H1 (cell line): ENCODE data around the gene SUGP1. TPM values are rescaled to one million over a fixed set of nuclear protein-coding genes. Genes with fewer than 3 reads are reported as not detected.

Experiments
- CTCF ChIA-PET: fragments of 300-600 bp; sonication (Branson Sonifier 250); formaldehyde crosslinking; loops from one replicate; lab custom pipeline; 2021; ENCODE audit not compliant: partially characterized antibody; lab: Charles Lee
- POLR2A ChIA-PET: fragments of 300-600 bp; sonication (Branson Sonifier 250); formaldehyde crosslinking; loops from one replicate; lab custom pipeline; 2021; ENCODE audit warnings: inconsistent platforms; ENCODE audit not compliant: partially characterized antibody; lab: Charles Lee
- DNase-seq, 2 experiments: peaks; one replicate each; pipeline versions ENCODE4 v3.0.0 to v3.0.0-alpha.2; 2010 to 2022; ENCODE audit warnings: low spot score in 2 of 2, low read depth in 1 of 2, mixed read lengths in 1 of 2
- FAIRE-seq: peaks from 2 replicates; lab custom pipeline; 2011; peaks lifted over from hg19 to GRCh38; lab: Jason Lieb, UNC
- H2AFZ ChIP-seq: 2 replicates; pipeline ENCODE4 v1.8.1; 2012; ENCODE audit warnings: low read length, inconsistent platforms
- H2AK5ac ChIP-seq: 2 replicates; pipeline ENCODE4 v1.6.1; 2013; ENCODE audit warnings: low read depth, low read length
- H2BK120ac ChIP-seq: replicated peaks from 2 replicates; pipeline ENCODE3; 2013; ENCODE audit warnings: low read depth, low read length, inconsistent platforms
- H2BK12ac ChIP-seq: 2 replicates; pipeline ENCODE4 v1.6.1; 2013; ENCODE audit warnings: low read depth, low read length
- H2BK15ac ChIP-seq: 2 replicates; pipeline ENCODE4 v1.6.1; 2013; ENCODE audit warnings: low read length
- H2BK20ac ChIP-seq: 2 replicates; pipeline ENCODE4 v1.6.1; 2013; ENCODE audit warnings: low read length
- H2BK5ac ChIP-seq: 2 replicates; pipeline ENCODE4 v1.6.1; 2013; ENCODE audit warnings: low read depth, low read length
- H3K14ac ChIP-seq: 2 replicates; pipeline ENCODE4 v1.6.1; 2013; ENCODE audit warnings: inconsistent platforms; ENCODE audit not compliant: insufficient read length
- H3K18ac ChIP-seq: 2 replicates; pipeline ENCODE4 v1.6.1; 2013; ENCODE audit warnings: low read length; ENCODE audit errors: extremely low read depth
- H3K23ac ChIP-seq: 2 replicates; pipeline ENCODE4 v1.6.1; 2013; ENCODE audit warnings: inconsistent platforms; ENCODE audit not compliant: insufficient read length
- H3K23me2 ChIP-seq: 2 replicates; pipeline ENCODE4 v1.6.1; 2013; ENCODE audit warnings: low read depth, low read length
- H3K27ac ChIP-seq: 2 replicates; pipeline ENCODE4 v1.6.1; 2011; ENCODE audit warnings: low read depth, low read length, inconsistent platforms
- H3K27me3 ChIP-seq, 4 experiments: replicated peaks in 1 of 4; 1 replicate in 1 of 4; 2 replicates in 3 of 4; pipeline versions ENCODE4 v1.6.1 to v1.8.1; 2011 to 2013; ENCODE audit warnings: low read length in 3 of 4, mild to moderate bottlenecking in 3 of 4, inconsistent platforms in 2 of 4, mixed read lengths in 2 of 4, moderate library complexity in 1 of 4; ENCODE audit not compliant: control insufficient read depth in 3 of 4, insufficient read depth in 3 of 4; ENCODE audit errors: extremely low read depth in 1 of 4
- H3K36me3 ChIP-seq, 4 experiments: 2 replicates each; pipeline versions ENCODE4 v1.6.1 to v1.8.1; 2011 to 2013; ENCODE audit warnings: mild to moderate bottlenecking in 4 of 4, low read length in 3 of 4, moderate library complexity in 2 of 4, control low read depth in 1 of 4, inconsistent platforms in 1 of 4; ENCODE audit not compliant: insufficient read depth in 4 of 4, control insufficient read depth in 2 of 4
- H3K4ac ChIP-seq: replicated peaks from 2 replicates; pipeline ENCODE3; 2013; ENCODE audit warnings: low read length, low read depth, mixed read lengths, inconsistent platforms; ENCODE audit not compliant: insufficient read length
- H3K4me1 ChIP-seq, 4 experiments: replicated peaks in 1 of 4; 1 replicate in 1 of 4; 2 replicates in 3 of 4; pipeline versions ENCODE4 v1.6.1 to v1.8.1; 2011 to 2013; ENCODE audit warnings: low read length in 3 of 4, inconsistent platforms in 2 of 4, mixed read lengths in 1 of 4; ENCODE audit not compliant: insufficient read depth in 4 of 4, control insufficient read depth in 3 of 4
- H3K4me2 ChIP-seq, 2 experiments: 2 replicates each; pipeline versions ENCODE4 v1.6.1 to v1.8.1; 2011 to 2013; ENCODE audit warnings: low read depth in 2 of 2, low read length in 2 of 2, control low read depth in 1 of 2, inconsistent platforms in 1 of 2, mild to moderate bottlenecking in 1 of 2; ENCODE audit not compliant: insufficient read depth in 1 of 2
- H3K4me3 ChIP-seq, 4 experiments: fragments of 200-600, 300-600 bp in 1 of 4; sonication (generic), shearing (Covaris generic), sonication (Bioruptor Twin) in 1 of 4; 2 replicates each; pipeline versions ENCODE4 v1.5.1 to v1.8.1; 2011 to 2016; ENCODE audit warnings: low read length in 4 of 4, low read depth in 3 of 4, control low read depth in 2 of 4, inconsistent platforms in 2 of 4, mild to moderate bottlenecking in 2 of 4, mixed read lengths in 1 of 4, moderate library complexity in 1 of 4; ENCODE audit not compliant: insufficient read depth in 2 of 4; ENCODE audit errors: extremely low read depth in 1 of 4
- H3K56ac ChIP-seq: replicated peaks from 2 replicates; pipeline ENCODE3; 2013; ENCODE audit warnings: low read depth, mild to moderate bottlenecking, mixed read lengths, low read length, inconsistent platforms; ENCODE audit not compliant: insufficient read length
- H3K79me1 ChIP-seq: 2 replicates; pipeline ENCODE4 v1.6.1; 2013; ENCODE audit warnings: low read depth, low read length, control low read depth
- H3K79me2 ChIP-seq, 2 experiments: 2 replicates each; pipeline versions ENCODE4 v1.6.1 to v1.8.1; 2012 to 2013; ENCODE audit warnings: low read length in 2 of 2, mild to moderate bottlenecking in 2 of 2, inconsistent platforms in 1 of 2; ENCODE audit not compliant: insufficient read depth in 2 of 2, control insufficient read depth in 1 of 2
- H3K9ac ChIP-seq, 4 experiments: replicated peaks in 1 of 4; 1 replicate in 1 of 4; 2 replicates in 3 of 4; pipeline versions ENCODE4 v1.6.1 to v1.8.1; 2011 to 2013; ENCODE audit warnings: low read depth in 3 of 4, low read length in 3 of 4, control low read depth in 2 of 4, mild to moderate bottlenecking in 2 of 4, moderate library complexity in 2 of 4, inconsistent platforms in 1 of 4; ENCODE audit errors: extremely low read depth in 1 of 4
- H3K9me3 ChIP-seq, 2 experiments: 2 replicates each; pipeline versions ENCODE4 v1.6.1 to v1.8.1; 2012 to 2013; ENCODE audit warnings: mild to moderate bottlenecking in 2 of 2, moderate library complexity in 2 of 2, control low read depth in 1 of 2, inconsistent platforms in 1 of 2, low read depth in 1 of 2, low read length in 1 of 2, mixed read lengths in 1 of 2; ENCODE audit not compliant: insufficient read depth in 2 of 2
- H4K20me1 ChIP-seq, 2 experiments: replicated peaks in 1 of 2; 2 replicates each; pipeline versions ENCODE3 to v1.8.1; 2011 to 2013; ENCODE audit warnings: inconsistent platforms in 2 of 2, low read length in 2 of 2, mild to moderate bottlenecking in 1 of 2; ENCODE audit not compliant: insufficient read depth in 2 of 2, control insufficient read depth in 1 of 2
- H4K5ac ChIP-seq: 2 replicates; pipeline ENCODE4 v1.6.1; 2013; ENCODE audit warnings: low read length, low read depth, mixed read lengths, inconsistent platforms; ENCODE audit not compliant: insufficient read length
- H4K8ac ChIP-seq: 2 replicates; pipeline ENCODE4 v1.8.0; 2013; ENCODE audit warnings: mild to moderate bottlenecking, moderate library complexity, low read length, inconsistent platforms; ENCODE audit not compliant: insufficient read depth; ENCODE audit errors: extremely low read depth
- H4K91ac ChIP-seq: replicated peaks from 2 replicates; pipeline ENCODE3; 2013; ENCODE audit warnings: low read length, mixed read lengths, inconsistent platforms; ENCODE audit not compliant: insufficient read length
- CTBP2 ChIP-seq: IDR thresholded peaks from 2 replicates; pipeline ENCODE4 v1.7.0; 2011; ENCODE audit warnings: borderline replicate concordance, mild to moderate bottlenecking, moderate library complexity, mixed read lengths, low read length; ENCODE audit not compliant: insufficient read depth, insufficient read length
- E2F6 ChIP-seq: IDR thresholded peaks from 2 replicates; pipeline ENCODE4 v1.6.1; 2012; ENCODE audit warnings: inconsistent platforms
- EP300 ChIP-seq, 2 experiments: IDR thresholded peaks; 1 replicate in 1 of 2; 2 replicates in 1 of 2; pipeline ENCODE4 v1.6.1; 2011 to 2012; ENCODE audit warnings: low read depth in 2 of 2, low read length in 2 of 2, mild to moderate bottlenecking in 2 of 2, borderline replicate concordance in 1 of 2, inconsistent platforms in 1 of 2, moderate library complexity in 1 of 2
- FOSL1 ChIP-seq: IDR thresholded peaks from 2 replicates; pipeline ENCODE4 v1.6.1; 2011; ENCODE audit warnings: mild to moderate bottlenecking, low read depth, low read length, moderate library complexity; ENCODE audit not compliant: insufficient read depth
- GTF2F1 ChIP-seq: IDR thresholded peaks from 2 replicates; pipeline ENCODE4 v1.6.1; 2012; ENCODE audit warnings: low read depth, low read length, improper control_type of control experiment, borderline replicate concordance
- KDM5A ChIP-seq: fragments of 200-600 bp; IDR thresholded peaks from 2 replicates; pipeline ENCODE4 v1.7.1; 2012; ENCODE audit warnings: mild to moderate bottlenecking, low read length, inconsistent platforms, mixed read lengths
- POLR2AphosphoS5 ChIP-seq: IDR thresholded peaks from 2 replicates; pipeline ENCODE4 v1.6.1; 2011; ENCODE audit warnings: low read depth, low read length
- RBBP5 ChIP-seq: IDR thresholded peaks from 2 replicates; pipeline ENCODE4 v1.7.1; 2012; ENCODE audit warnings: low read depth, mild to moderate bottlenecking, inconsistent platforms, low read length, moderate library complexity, borderline replicate concordance
- RNF2 ChIP-seq: fragments of 200-900, 300-1000 bp; sonication (generic); IDR thresholded peaks from 2 replicates; pipeline ENCODE4 v1.7.1; 2016; ENCODE audit warnings: borderline replicate concordance, low read depth, mild to moderate bottlenecking, antibody characterized with exemption, low read length; ENCODE audit not compliant: poor library complexity, severe bottlenecking; ENCODE audit errors: missing control alignments
- SP2 ChIP-seq: IDR thresholded peaks from 2 replicates; pipeline ENCODE4 v1.6.1; 2012; ENCODE audit warnings: mild to moderate bottlenecking, low read length, inconsistent platforms
- TBP ChIP-seq: IDR thresholded peaks from 2 replicates; pipeline ENCODE4 v1.6.1; 2011; ENCODE audit warnings: low read depth, low read length, improper control_type of control experiment
- TEAD4 ChIP-seq: IDR thresholded peaks from 2 replicates; pipeline ENCODE4 v1.6.1; 2012; ENCODE audit warnings: low read depth, low read length, inconsistent platforms, mixed read lengths
- WGBS, 2 experiments: shearing (Covaris generic) in 1 of 2; methylation state at CpG; one replicate each; pipeline versions ENCODE4 v1.1.6 to v1.1.7; 2013 to 2015; ENCODE audit warnings: low lambda C conversion rate in 2 of 2, mixed read lengths in 2 of 2, inconsistent platforms in 1 of 2, low coverage in 1 of 2, missing lambda C conversion rate in 1 of 2; ENCODE audit not compliant: insufficient replicate concordance in 2 of 2, insufficient coverage in 1 of 2, insufficient read length in 1 of 2; ENCODE audit errors: extremely low coverage in 1 of 2, missing lambda C conversion rate in 1 of 2; 5-methylcytosine and 5-hydroxymethylcytosine counted together
- polyA plus RNA-seq, 7 experiments: library from polyadenylated mRNA; depleted of rRNA in 3 of 7; stranded (reverse) in 5 of 7; unstranded in 2 of 7; fragments of >200 nt in 5 of 7; fragments of 200-250 nt in 2 of 7; gene quantifications; 1 replicate in 5 of 7; 2 replicates in 1 of 7; 4 replicates in 1 of 7; pipeline versions ENCODE4 v1.2.1 to v1.2.3, GENCODE V29; 2011 to 2013; ENCODE audit warnings: missing spikeins in 2 of 7, mixed read lengths in 2 of 7
- total RNA-seq: library from RNA; stranded (reverse); fragmentation: NEBNext Ultra II Directional; extraction: Animal tissue kit (Norgen Biotek cat#: 25700); gene quantifications from 2 replicates; pipeline ENCODE4 v1.2.1, GENCODE V29; 2021

Gene SUGP1
- total and polyA plus RNA-seq, 2 of the 8 experiments (the other 6 are each of a cell fraction or from before 2014, with no cell fraction given), result 38.5 to 65.2 TPM

- CTCF ChIA-PET, result interaction anchor here (1.1 to 1.3 kb wide), 2 partner anchors 89 to 192 kb away, joined by 3 to 6 read pairs; no protein-coding TSS in a partner anchor
- TF ChIP-seq EP300 (IDR thresholded peaks at IDR 0.05; ENCODE audit: borderline replicate concordance in 1 of 2, low read depth in 2 of 2, low read length in 2 of 2) (no peak), POLR2AphosphoS5 (no peak), GTF2F1 (no peak), CTBP2 (no peak), FOSL1 (no peak), RNF2 (no peak), TBP (no peak), KDM5A (no peak), SP2 (no peak), RBBP5 (no peak), E2F6 (no peak), TEAD4 (no peak)
These were observed 17.8 kb upstream of the SUGP1 start for GRCh38 chr19:19338082-19338481.

More at GRCh38 chr19:19338082-19338481, 17.8 kb upstream of the SUGP1 start:
- no peak overlapping the region for H3K27ac ChIP-seq
- H4K8ac ChIP-seq, result no peak overlapping the region
- no peak overlapping the region for H2BK20ac ChIP-seq
- no peak overlapping the region for H2BK15ac ChIP-seq
- H2AK5ac ChIP-seq, result no peak overlapping the region
- H3K4ac ChIP-seq, result no peak overlapping the region
- no peak overlapping the region for H2AFZ ChIP-seq
- DNase-seq (no peak), FAIRE-seq (no peak)
- H3K27me3 ChIP-seq, result no peaks in the 10 kb centered on the region
- no peak overlapping the region for H2BK5ac ChIP-seq
- no peaks in the 10 kb centered on the region for H3K4me1 ChIP-seq
- H3K23me2 ChIP-seq, result no peaks in the 10 kb centered on the region
- no peak overlapping the region for H3K4me2 ChIP-seq
- H4K91ac ChIP-seq, result no peak overlapping the region
- no peak overlapping the region for H4K5ac ChIP-seq
- H2BK12ac ChIP-seq, result no peak overlapping the region
- H4K20me1 ChIP-seq, result peaks cover 15 to 18% of the 10 kb centered on the region in 2 experiments
- POLR2A ChIA-PET, result interaction anchor here (1.1 to 1.8 kb wide), 2 partner anchors 13 to 57 kb away, joined by 3 to 4 read pairs; no protein-coding TSS in a partner anchor
- no peaks in the 10 kb centered on the region; a peak in 1 of 4 replicates for H3K79me2 ChIP-seq
- WGBS, 2 experiments, result 96% methylated on average over 7 of the region's 7 CpGs; no CpG with 5 or more reads in 1 of the 2 experiments
- H2BK120ac ChIP-seq, result no peak overlapping the region
- no peak overlapping the region for H3K4me3 ChIP-seq
- H3K79me1 ChIP-seq, result peaks cover 5% of the 10 kb centered on the region; the same call in 1 of the 2 replicates
- H3K14ac ChIP-seq, result no peak overlapping the region
- no peak overlapping the region for H3K56ac ChIP-seq
- H3K36me3 ChIP-seq, result peaks cover 13 to 31% (median 28%) of the 10 kb centered on the region in 4 experiments; a peak in 7 of 8 replicates
- no peak overlapping the region for H3K18ac ChIP-seq
- H3K9me3 ChIP-seq, result no peaks in the 10 kb centered on the region
- no peak overlapping the region for H3K9ac ChIP-seq
- H3K23ac ChIP-seq, result no peak overlapping the region
